Measurements from ENCODE around the gene CACNB4.
A peak's percentile ranks its signal among the peaks of the same experiment; 100 is the strongest.
"Not testable (repeated sequence)": the region's sequence is repeated elsewhere in the genome, so short reads cannot be mapped to it uniquely, and the experiment has no call there.

Gene CACNB4

GRCh38 chr2:151930042-151930441 lies 168.8 kb downstream of the CACNB4 start:
- DNase-seq (ENCODE audit: low read depth) = no peak
- TF ChIP-seq CTCF (conservative IDR thresholded peaks at IDR 0.05; ENCODE audit: low read length) = no peak

GRCh38 chr2:151928380-151928779 lies 170.5 kb downstream of the CACNB4 start:
- no peak for TF ChIP-seq CTCF (conservative IDR thresholded peaks at IDR 0.05; ENCODE audit: low read length)
- no peak for DNase-seq (ENCODE audit: low read depth)
- H3K4me3 ChIP-seq (ENCODE audit: low read length) = no peak overlapping the region

More at GRCh38 chr2:151930042-151930441, 168.8 kb downstream of the CACNB4 start:
- H3K4me3 ChIP-seq (ENCODE audit: low read length) = no peak overlapping the region

- DNase-seq (ENCODE audit: low read depth) = no peak
- no peak overlapping the region for H3K4me3 ChIP-seq (ENCODE audit: low read length)
- TF ChIP-seq CTCF (conservative IDR thresholded peaks at IDR 0.05; ENCODE audit: low read length) = no peak
These were observed 171.2 kb downstream of the CACNB4 start for GRCh38 chr2:151927501-151928221.

GRCh38 chr2:151922845-151923666 lies 175.8 kb downstream of the CACNB4 start:
- no peak overlapping the region for H3K4me3 ChIP-seq (ENCODE audit: low read length)
- DNase-seq (ENCODE audit: low read depth) = peak; percentile 8
- TF ChIP-seq CTCF (conservative IDR thresholded peaks at IDR 0.05; ENCODE audit: low read length) = no peak

GRCh38 chr2:151919786-151920185 lies 179.1 kb downstream of the CACNB4 start:
- TF ChIP-seq CTCF (conservative IDR thresholded peaks at IDR 0.05; ENCODE audit: low read length) = no peak
- no peak for DNase-seq (ENCODE audit: low read depth)
- H3K4me3 ChIP-seq (ENCODE audit: low read length) = no peak overlapping the region

GRCh38 chr2:151918308-151918707 lies 180.5 kb downstream of the CACNB4 start:
- DNase-seq (ENCODE audit: low read depth) = no peak
- H3K4me3 ChIP-seq (ENCODE audit: low read length) = no peak overlapping the region
- no peak for TF ChIP-seq CTCF (conservative IDR thresholded peaks at IDR 0.05; ENCODE audit: low read length)

GRCh38 chr2:151916632-151917031 lies 182.2 kb downstream of the CACNB4 start:
- no peak for TF ChIP-seq CTCF (conservative IDR thresholded peaks at IDR 0.05; ENCODE audit: low read length)
- DNase-seq (ENCODE audit: low read depth) = no peak
- no peak overlapping the region for H3K4me3 ChIP-seq (ENCODE audit: low read length)

- H3K4me3 ChIP-seq (ENCODE audit: low read length); DNase-seq (ENCODE audit: low read depth): not testable (repeated sequence)
These were observed 183.2 kb downstream of the CACNB4 start for GRCh38 chr2:151915629-151916025.

Data from AG10803 (cell line).